T-helper 9 cell (primary cell): ENCODE results near the gene FAM110D.

ENCODE experiments used
- DNase-seq: peaks from one replicate; pipeline ENCODE4 v3.0.0-alpha.2; 2020
- total RNA-seq, 2 donors: gene quantifications; one replicate each; lab custom pipeline; 2026; lab: John Stamatoyannopoulos, UW

The FAM110D gene
- 0 reads per million in 2 donors for total RNA-seq

GRCh38 chr1:26158908-26159742 lies at the start of gene FAM110D:
TSS of gene FAM110D (plus strand) at chr1:26159079. CDS start at chr1:26161292, 2,213 bp downstream.
- no peak for DNase-seq

GRCh38 chr1:26109229-26110164 lies 49.4 kb upstream of the FAM110D start:
- DNase-seq = no peak

- peak; percentile 69 for DNase-seq
Observed at GRCh38 chr1:26110731-26111529, 47.9 kb upstream of the FAM110D start.

GRCh38 chr1:26111530-26112406 lies 47.1 kb upstream of the FAM110D start, which contains the start of gene PDIK1L:
TSS of gene PDIK1L (plus strand) at chr1:26111824. CDS start at chr1:26114309, 2,485 bp downstream.
- peak; percentile 95 for DNase-seq

GRCh38 chr1:26112407-26112775 lies 46.5 kb upstream of the FAM110D start:
- DNase-seq = no peak

- no peak for DNase-seq
Observed at GRCh38 chr1:26114165-26114927, 44.5 kb upstream of the FAM110D start.

- no peak for DNase-seq
Observed at GRCh38 chr1:26119892-26120608, 38.8 kb upstream of the FAM110D start.

- no peak for DNase-seq
Observed at GRCh38 chr1:26121854-26122773, 36.8 kb upstream of the FAM110D start.

GRCh38 chr1:26122988-26123973 lies 35.6 kb upstream of the FAM110D start:
- DNase-seq = no peak

GRCh38 chr1:26124418-26125331 lies 34.2 kb upstream of the FAM110D start:
- DNase-seq = no peak

- DNase-seq = no peak
Observed at GRCh38 chr1:26125382-26125781, 33.5 kb upstream of the FAM110D start.

GRCh38 chr1:26125946-26126320 lies 32.9 kb upstream of the FAM110D start:
- no peak for DNase-seq

- DNase-seq = peak; percentile 22
Observed at GRCh38 chr1:26126321-26127084, 32.4 kb upstream of the FAM110D start.

GRCh38 chr1:26127235-26128163 lies 31.4 kb upstream of the FAM110D start:
- no peak for DNase-seq

- no peak for DNase-seq
Observed at GRCh38 chr1:26129778-26130177, 29.1 kb upstream of the FAM110D start.
